ENCODE measurements around the gene HLA-DRB1.
"Not testable (repeated sequence)": the region's sequence is repeated elsewhere in the genome, so short reads cannot be mapped to it uniquely, and the experiment has no call there.

The HLA-DRB1 gene

DNA sequence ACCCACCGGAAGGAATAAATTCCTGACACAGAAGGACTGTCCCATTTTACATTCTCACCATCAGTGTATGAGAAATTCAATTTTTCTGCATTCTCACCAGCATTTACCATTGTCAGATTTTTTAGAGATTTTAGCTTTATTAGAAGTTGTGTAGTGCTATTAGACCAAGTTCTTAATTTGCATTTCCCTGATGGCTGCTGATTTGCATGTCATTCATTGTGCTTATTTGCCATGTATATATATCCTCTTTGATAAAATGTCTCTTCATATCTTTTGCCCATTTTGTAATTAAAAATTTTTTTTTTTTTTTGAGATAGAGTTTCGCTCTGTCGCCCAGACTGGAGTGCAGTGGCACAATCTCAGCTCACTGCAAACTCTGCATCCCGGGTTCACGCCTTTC, 49.8 kb downstream of the HLA-DRB1 start:
- no peak for TF ChIP-seq ZNF8 (CRISPR knock-in tag; IDR thresholded peaks at IDR 0.05)
- no peak for TF ChIP-seq RARB (CRISPR knock-in tag; IDR thresholded peaks at IDR 0.05)
- TF ChIP-seq, protein P1, sequence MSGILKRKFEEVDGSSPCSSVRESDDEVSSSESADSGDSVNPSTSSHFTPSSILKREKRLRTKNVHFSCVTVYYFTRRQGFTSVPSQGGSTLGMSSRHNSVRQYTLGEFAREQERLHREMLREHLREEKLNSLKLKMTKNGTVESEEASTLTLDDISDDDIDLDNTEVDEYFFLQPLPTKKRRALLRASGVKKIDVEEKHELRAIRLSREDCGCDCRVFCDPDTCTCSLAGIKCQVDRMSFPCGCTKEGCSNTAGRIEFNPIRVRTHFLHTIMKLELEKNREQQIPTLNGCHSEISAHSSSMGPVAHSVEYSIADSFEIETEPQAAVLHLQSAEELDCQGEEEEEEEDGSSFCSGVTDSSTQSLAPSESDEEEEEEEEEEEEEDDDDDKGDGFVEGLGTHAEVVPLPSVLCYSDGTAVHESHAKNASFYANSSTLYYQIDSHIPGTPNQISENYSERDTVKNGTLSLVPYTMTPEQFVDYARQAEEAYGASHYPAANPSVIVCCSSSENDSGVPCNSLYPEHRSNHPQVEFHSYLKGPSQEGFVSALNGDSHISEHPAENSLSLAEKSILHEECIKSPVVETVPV (CRISPR knock-in tag; IDR thresholded peaks at IDR 0.05) = no peak
- no peak for TF ChIP-seq SNAI2 (CRISPR knock-in tag; IDR thresholded peaks at IDR 0.05)
- TF ChIP-seq OSR1 (CRISPR knock-in tag; IDR thresholded peaks at IDR 0.05) = no peak
- TF ChIP-seq ZFP30 (CRISPR knock-in tag; IDR thresholded peaks at IDR 0.05) = no peak
- TF ChIP-seq ZFP3 (CRISPR knock-in tag; IDR thresholded peaks at IDR 0.05) = no peak
- no peak for TF ChIP-seq ZC3H10 (CRISPR knock-in tag; IDR thresholded peaks at IDR 0.05)
- no peak for TF ChIP-seq ZNF565 (CRISPR knock-in tag; conservative IDR thresholded peaks at IDR 0.05; ENCODE audit: low read depth)
- no peak for TF ChIP-seq ZNF70 (CRISPR knock-in tag; IDR thresholded peaks at IDR 0.05)
- no peak for TF ChIP-seq CREB5 (CRISPR knock-in tag; IDR thresholded peaks at IDR 0.05; ENCODE audit: low read depth)
- no peak for TF ChIP-seq POU6F1 (CRISPR knock-in tag; IDR thresholded peaks at IDR 0.05; ENCODE audit: borderline replicate concordance, low read depth)
- TF ChIP-seq BACH2 (CRISPR knock-in tag; IDR thresholded peaks at IDR 0.05; ENCODE audit: borderline replicate concordance) = no peak
- no peak for TF ChIP-seq ESRRG (CRISPR knock-in tag; IDR thresholded peaks at IDR 0.05)
- no peak for TF ChIP-seq CSDC2 (CRISPR knock-in tag; IDR thresholded peaks at IDR 0.05)
- TF ChIP-seq ARNTL (CRISPR knock-in tag; IDR thresholded peaks at IDR 0.05; ENCODE audit: borderline replicate concordance, low read depth) = no peak
- no peak for TF ChIP-seq ISL1 (CRISPR knock-in tag; IDR thresholded peaks at IDR 0.05)
- no peak for TF ChIP-seq PPARA (CRISPR knock-in tag; IDR thresholded peaks at IDR 0.05; ENCODE audit: borderline replicate concordance)
- no peak for TF ChIP-seq GLIS3 (CRISPR knock-in tag; IDR thresholded peaks at IDR 0.05)
- no peak for ATAC-seq

- not testable (repeated sequence) for ATAC-seq
Measured at GRCh38 chr6:32530431-32530793, 59.2 kb downstream of the HLA-DRB1 start.

GRCh38 chr6:32529697-32530430, 59.8 kb downstream of the HLA-DRB1 start, which contains the start of gene HLA-DRB5:
Gene HLA-DRB5 (minus strand): TSS chr6:32530287. CDS start chr6:32530224, 63 bp downstream.
- no peak for ATAC-seq
- TF ChIP-seq CREB5 (CRISPR knock-in tag; IDR thresholded peaks at IDR 0.05; ENCODE audit: low read depth) = no peak
- TF ChIP-seq CSDC2 (CRISPR knock-in tag; IDR thresholded peaks at IDR 0.05) = no peak
- no peak for TF ChIP-seq TOX (CRISPR knock-in tag; IDR thresholded peaks at IDR 0.05; ENCODE audit: borderline replicate concordance)
- no peak for TF ChIP-seq ZC3H10 (CRISPR knock-in tag; IDR thresholded peaks at IDR 0.05)
- no peak for TF ChIP-seq ZFP30 (CRISPR knock-in tag; IDR thresholded peaks at IDR 0.05)
- TF ChIP-seq, protein P2, sequence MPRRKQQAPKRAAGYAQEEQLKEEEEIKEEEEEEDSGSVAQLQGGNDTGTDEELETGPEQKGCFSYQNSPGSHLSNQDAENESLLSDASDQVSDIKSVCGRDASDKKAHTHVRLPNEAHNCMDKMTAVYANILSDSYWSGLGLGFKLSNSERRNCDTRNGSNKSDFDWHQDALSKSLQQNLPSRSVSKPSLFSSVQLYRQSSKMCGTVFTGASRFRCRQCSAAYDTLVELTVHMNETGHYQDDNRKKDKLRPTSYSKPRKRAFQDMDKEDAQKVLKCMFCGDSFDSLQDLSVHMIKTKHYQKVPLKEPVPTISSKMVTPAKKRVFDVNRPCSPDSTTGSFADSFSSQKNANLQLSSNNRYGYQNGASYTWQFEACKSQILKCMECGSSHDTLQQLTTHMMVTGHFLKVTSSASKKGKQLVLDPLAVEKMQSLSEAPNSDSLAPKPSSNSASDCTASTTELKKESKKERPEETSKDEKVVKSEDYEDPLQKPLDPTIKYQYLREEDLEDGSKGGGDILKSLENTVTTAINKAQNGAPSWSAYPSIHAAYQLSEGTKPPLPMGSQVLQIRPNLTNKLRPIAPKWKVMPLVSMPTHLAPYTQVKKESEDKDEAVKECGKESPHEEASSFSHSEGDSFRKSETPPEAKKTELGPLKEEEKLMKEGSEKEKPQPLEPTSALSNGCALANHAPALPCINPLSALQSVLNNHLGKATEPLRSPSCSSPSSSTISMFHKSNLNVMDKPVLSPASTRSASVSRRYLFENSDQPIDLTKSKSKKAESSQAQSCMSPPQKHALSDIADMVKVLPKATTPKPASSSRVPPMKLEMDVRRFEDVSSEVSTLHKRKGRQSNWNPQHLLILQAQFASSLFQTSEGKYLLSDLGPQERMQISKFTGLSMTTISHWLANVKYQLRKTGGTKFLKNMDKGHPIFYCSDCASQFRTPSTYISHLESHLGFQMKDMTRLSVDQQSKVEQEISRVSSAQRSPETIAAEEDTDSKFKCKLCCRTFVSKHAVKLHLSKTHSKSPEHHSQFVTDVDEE (CRISPR knock-in tag; IDR thresholded peaks at IDR 0.05) = no peak
- TF ChIP-seq ESRRG (CRISPR knock-in tag; IDR thresholded peaks at IDR 0.05) = no peak
- TF ChIP-seq ZNF8 (CRISPR knock-in tag; IDR thresholded peaks at IDR 0.05) = no peak
- TF ChIP-seq ZNF70 (CRISPR knock-in tag; IDR thresholded peaks at IDR 0.05) = no peak
- TF ChIP-seq ARNTL (CRISPR knock-in tag; IDR thresholded peaks at IDR 0.05; ENCODE audit: borderline replicate concordance, low read depth) = no peak
- TF ChIP-seq SNAI2 (CRISPR knock-in tag; IDR thresholded peaks at IDR 0.05) = no peak
- no peak for TF ChIP-seq OSR1 (CRISPR knock-in tag; IDR thresholded peaks at IDR 0.05)
- no peak for TF ChIP-seq ISL1 (CRISPR knock-in tag; IDR thresholded peaks at IDR 0.05)

Data from SK-N-SH treated with all-trans-retinoic acid at 6 μM for 48 hours (cell line).